ENCODE results near the gene COX7A2L.
"Not testable (repeated sequence)": the region's sequence is repeated elsewhere in the genome, so short reads cannot be mapped to it uniquely, and the experiment has no call there.

The COX7A2L gene

GRCh38 chr2:42339191-42339912, 21.7 kb downstream of the COX7A2L start:
- no peak for DNase-seq (ENCODE audit: low read depth in 2 of 2)

GRCh38 chr2:42338567-42339190, 22.3 kb downstream of the COX7A2L start:
- no peak for DNase-seq (ENCODE audit: low read depth in 2 of 2)

GRCh38 chr2:42337846-42338566, 23.0 kb downstream of the COX7A2L start:
- DNase-seq (ENCODE audit: low read depth in 2 of 2) = no peak

GRCh38 chr2:42337356-42337820, 23.6 kb downstream of the COX7A2L start:
- DNase-seq (ENCODE audit: low read depth in 2 of 2) = no peak

GRCh38 chr2:42336361-42336965, 24.6 kb downstream of the COX7A2L start:
- DNase-seq (ENCODE audit: low read depth in 2 of 2) = no peak

- no peak for DNase-seq (ENCODE audit: low read depth in 2 of 2)
These were observed 25.4 kb downstream of the COX7A2L start for GRCh38 chr2:42335514-42336104.

- DNase-seq (ENCODE audit: low read depth in 2 of 2) = not testable (repeated sequence)
These were observed 26.2 kb downstream of the COX7A2L start for GRCh38 chr2:42334865-42335264.

- no peak for DNase-seq (ENCODE audit: low read depth in 2 of 2)
These were observed 26.8 kb downstream of the COX7A2L start for GRCh38 chr2:42334220-42334619.

- no peak for DNase-seq (ENCODE audit: low read depth in 2 of 2)
These were observed 27.4 kb downstream of the COX7A2L start for GRCh38 chr2:42333579-42333978.

GRCh38 chr2:42332575-42332974, 28.4 kb downstream of the COX7A2L start:
- DNase-seq (ENCODE audit: low read depth in 2 of 2) = no peak

GRCh38 chr2:42331569-42332284, 29.3 kb downstream of the COX7A2L start:
- no peak for DNase-seq (ENCODE audit: low read depth in 2 of 2)

- DNase-seq (ENCODE audit: low read depth in 2 of 2) = no peak
These were observed 31.3 kb downstream of the COX7A2L start for GRCh38 chr2:42329736-42330135.

GRCh38 chr2:42328923-42329322, 32.1 kb downstream of the COX7A2L start:
- no peak for DNase-seq (ENCODE audit: low read depth in 2 of 2)

- DNase-seq (ENCODE audit: low read depth in 2 of 2) = no peak
These were observed 32.7 kb downstream of the COX7A2L start for GRCh38 chr2:42328148-42328833.

GRCh38 chr2:42327125-42327524, 33.9 kb downstream of the COX7A2L start:
- no peak for DNase-seq (ENCODE audit: low read depth in 2 of 2)

GRCh38 chr2:42325609-42326008, 35.4 kb downstream of the COX7A2L start:
- no peak for DNase-seq (ENCODE audit: low read depth in 2 of 2)

- DNase-seq (ENCODE audit: low read depth in 2 of 2) = no peak
These were observed 36.1 kb downstream of the COX7A2L start for GRCh38 chr2:42324949-42325348.

- no peak for DNase-seq (ENCODE audit: low read depth in 2 of 2)
These were observed 36.8 kb downstream of the COX7A2L start for GRCh38 chr2:42324244-42324643.

GRCh38 chr2:42321452-42322064, 39.5 kb downstream of the COX7A2L start:
- DNase-seq (ENCODE audit: low read depth in 2 of 2) = no peak

- no peak for DNase-seq (ENCODE audit: low read depth in 2 of 2)
These were observed 41.8 kb downstream of the COX7A2L start for GRCh38 chr2:42319265-42319664.

All from stimulated activated CD4-positive, alpha-beta T cell treated with anti-CD3 and anti-CD28 coated beads, Interleukin-12 subunit alpha, Interleukin-12 subunit beta, amount 100 ng/mL, for 24 hours (primary cell).